HG02943 (cell line): ENCODE data around the gene SNCG.
"Not testable (repeated sequence)": the region's sequence is repeated elsewhere in the genome, so short reads cannot be mapped to it uniquely, and the experiment has no call there.

Source experiments
- ATAC-seq: cut with Tn5 transposase; IDR thresholded peaks from one replicate; pipeline ENCODE4 v1.9.1; 2021; ENCODE audit warnings: mild to moderate bottlenecking, low read depth, moderate library complexity; ENCODE audit not compliant: unreplicated experiment

SNCG gene

DNA sequence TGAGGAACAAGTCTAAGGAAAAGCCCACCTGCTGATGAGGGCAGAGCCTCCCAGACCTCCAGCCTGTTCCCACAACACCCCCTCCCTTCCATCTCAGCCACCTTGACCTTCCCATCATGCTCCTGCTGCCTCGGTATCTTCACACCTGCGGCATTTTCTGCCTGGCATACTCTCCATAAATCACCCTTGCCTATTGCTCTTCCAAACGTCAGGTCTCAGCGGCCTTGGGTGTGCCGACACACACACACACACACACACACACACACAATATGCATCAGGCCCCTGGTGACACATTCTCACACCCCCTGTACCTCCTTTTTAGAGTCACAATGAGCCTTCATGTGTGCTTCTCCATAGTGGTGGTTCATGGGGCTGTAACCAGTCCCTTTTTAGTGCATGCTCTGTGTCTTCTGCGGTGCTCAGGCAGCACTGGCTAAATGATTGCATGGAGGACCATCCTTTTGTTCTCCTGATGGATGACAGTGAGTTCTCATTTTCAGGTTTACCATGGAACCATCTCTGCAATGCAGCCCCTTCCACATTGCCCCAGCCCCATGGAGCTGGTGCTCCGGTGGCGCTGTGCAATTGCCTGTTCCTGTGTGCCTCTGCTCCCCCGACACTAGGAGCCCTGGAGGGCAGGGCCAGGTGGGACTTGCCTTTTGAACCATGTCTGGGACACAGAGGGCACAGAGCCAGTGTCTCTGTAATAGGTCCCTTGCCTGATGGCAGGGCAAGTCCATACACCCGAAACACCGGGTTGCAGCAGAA is 14.4 kb downstream of the SNCG start:
- no peak for ATAC-seq

DNA sequence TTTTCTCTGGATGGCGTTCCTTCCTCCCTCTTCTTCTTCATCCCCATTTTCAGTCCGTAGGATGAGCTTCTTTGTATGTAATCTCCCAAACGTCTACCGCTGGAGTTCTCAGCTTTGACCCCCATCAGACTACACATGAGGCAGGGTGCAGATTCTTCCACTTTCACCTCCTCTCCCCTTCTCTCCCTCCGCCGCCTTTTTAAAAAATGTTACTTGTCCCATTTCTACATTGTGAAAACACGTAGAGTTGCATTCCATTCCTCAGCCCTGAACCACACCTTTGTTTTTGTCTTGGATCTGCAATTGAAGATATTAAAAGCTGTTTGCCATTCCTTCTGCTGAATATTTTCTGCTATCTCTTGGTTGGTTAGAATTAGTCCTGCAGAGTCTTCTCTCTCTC is 16.1 kb downstream of the SNCG start:
- no peak for ATAC-seq

DNA sequence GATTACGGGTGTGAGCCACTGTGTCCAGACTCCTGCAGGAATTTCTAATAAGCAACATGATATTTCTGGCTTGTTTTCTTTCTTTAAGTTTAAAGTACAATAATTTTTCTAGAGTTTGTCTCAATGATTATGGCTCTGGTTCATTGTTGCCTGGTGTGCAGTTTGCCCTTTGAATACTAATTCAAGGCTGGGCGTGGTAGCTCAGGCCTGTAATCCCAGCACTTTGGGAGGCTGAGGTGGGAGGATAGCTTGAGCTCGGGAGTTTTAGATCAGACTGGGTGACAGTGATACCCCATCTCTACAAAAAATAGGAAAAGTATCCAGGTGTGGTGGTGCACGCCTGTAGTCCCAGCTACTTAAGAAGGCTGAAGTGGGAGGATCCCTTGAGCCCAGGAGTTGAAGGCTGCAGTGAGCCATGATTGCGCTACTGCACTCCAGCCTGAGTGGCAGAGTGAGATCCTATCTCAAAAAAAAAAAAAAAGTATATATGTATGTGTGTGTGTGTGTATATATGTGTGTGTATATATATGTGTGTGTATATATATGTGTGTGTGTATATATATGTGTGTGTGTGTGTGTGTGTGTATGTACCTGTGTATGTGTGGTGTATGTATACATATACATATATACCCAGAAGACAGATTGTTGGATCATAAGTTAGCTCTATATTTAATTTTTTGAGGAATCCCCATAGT is 18.1 kb downstream of the SNCG start:
- no peak for ATAC-seq

DNA sequence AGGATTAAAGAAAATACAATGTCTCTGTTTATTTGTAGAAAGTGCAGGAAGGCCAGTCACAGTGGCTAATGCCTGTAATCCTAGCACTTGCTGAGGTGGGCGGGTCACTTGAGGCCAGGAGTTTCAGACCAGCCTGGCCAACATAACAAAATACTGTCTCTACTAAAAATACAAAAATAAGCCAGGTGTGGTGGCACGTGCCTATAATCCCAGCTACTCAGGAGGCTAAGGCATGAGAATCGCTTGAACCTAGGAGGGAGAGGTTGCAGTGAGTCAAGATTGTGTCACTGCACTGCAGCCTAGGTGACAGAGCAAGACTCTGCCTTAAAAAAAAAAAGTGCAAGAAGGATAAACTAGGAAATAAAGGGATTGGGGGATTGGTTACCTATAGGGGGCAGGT is 20.1 kb downstream of the SNCG start:
- not testable (repeated sequence) for ATAC-seq

DNA sequence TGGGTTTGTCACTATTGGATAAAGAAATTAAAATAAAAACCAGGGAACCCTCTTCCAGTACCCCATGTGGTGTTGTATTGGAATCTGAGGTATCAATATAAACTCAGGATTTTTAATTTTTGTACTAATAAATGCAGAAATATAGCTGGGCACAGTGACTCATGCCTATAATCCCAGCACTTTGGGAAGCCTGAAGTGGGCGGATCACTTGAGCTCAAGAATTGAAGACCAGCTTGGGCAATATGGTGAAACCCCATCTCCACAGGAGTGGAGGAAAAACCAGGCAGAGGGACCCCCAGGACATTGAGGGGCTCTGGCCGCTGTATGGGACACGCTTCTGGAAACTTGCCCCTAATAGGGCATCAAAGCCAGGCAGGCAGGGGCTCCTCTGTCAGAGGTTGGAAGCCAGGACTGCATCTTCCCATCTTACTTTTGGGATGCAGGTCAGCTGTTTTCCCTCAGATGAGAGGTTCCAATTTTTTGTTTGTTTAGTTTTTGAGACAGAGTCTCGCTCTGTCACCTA is 21.0 kb downstream of the SNCG start:
- no peak for ATAC-seq

DNA sequence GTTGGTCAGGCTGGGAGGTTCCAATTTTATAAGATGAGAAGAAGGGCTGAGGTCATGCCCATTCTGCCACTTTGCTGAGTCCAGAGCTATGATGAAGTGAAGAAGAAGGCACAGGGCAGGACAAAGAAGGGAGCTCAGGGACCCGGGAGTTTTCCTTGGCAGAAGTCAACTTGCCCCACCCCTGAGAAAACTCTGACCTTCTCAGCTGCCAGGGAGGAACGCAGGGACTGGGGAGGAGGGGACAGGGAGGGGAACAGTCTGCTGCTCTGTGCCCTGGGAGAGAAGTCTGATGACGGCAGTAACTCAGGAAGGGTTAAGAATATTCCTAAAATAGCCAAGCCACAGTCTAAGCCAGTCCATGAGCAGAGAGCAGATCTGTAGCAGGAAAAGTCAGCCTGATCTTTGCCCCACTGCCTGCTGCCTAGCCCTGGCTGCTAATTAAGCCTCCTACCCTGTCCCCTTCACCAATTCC is 21.6 kb downstream of the SNCG start:
- ATAC-seq, result no peak

DNA sequence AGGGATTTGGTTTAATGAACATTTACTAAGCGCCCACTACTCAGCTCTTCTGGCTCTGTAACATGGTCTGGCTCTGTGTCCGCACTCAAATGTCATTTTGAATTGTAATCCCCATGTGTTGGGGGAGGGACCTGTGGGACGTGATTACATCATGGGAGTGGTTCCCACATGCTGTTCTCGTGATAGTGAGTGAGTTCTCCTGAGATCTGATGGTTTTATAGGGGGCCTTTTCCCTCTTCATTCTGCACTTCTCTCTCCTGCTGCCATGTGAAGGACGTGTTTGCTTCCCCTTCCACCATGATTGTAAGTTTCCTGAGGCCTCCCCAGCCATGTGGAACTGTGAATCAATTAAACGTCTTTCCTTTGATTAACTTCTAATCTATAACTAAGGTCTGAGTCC is 22.6 kb downstream of the SNCG start:
- ATAC-seq, result not testable (repeated sequence)

DNA sequence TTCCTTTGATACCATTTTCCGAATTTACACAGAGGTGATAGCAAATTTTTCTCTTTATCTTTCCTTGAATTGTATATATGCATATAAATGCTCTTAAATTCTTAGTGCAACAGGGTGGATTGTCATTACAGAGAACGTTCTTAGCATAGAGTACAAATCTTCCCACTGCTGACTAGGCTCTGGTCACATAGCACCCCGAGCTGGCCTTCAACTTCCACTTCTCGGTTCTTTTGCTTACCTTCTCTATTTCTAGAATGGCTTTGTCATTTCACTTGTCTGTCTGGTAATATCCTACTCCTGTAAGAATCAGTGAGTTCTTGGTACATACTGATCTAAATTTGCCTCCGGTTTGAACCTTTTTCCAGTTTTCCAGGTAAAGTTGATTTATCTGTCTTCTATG is 23.3 kb downstream of the SNCG start:
- ATAC-seq, result no peak

DNA sequence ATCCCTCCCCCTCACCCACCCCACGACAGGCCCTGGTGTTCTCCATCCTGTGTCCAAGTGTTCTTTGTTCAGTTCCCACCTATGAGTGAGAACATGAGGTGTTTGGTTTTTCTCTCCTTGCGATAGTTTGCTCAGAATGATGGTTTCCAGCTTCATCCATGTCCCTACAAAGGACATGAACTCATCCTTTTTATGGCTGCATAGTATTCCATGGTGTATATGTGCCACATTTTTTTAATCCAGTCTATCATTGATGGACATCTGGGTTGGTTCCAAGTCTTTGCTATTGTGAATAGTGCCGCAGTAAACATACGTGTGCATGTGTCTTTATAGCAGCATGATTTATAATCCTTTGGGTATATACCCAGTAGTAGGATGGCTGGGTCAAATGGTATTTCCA is 26.1 kb downstream of the SNCG start:
- not testable (repeated sequence) for ATAC-seq

DNA sequence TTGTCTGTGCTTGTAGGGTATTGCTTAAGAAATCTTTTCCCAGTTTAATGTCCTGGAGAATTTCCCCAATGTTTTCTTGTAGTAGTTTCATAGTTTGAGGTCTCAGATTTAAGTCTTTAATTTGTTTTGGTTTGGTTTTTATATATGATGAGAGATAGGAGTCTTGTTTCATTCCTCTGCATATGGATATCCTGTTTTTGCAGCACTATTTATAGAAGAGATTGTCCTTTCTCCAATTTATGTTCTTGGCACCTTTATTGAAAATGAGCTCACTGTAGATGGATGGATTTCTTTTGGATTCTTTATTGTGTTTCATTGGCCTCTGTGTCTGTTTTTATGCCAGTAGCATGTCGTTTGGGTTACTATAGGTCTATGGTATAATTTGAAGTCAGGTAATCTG is 30.1 kb downstream of the SNCG start:
- no peak for ATAC-seq

DNA sequence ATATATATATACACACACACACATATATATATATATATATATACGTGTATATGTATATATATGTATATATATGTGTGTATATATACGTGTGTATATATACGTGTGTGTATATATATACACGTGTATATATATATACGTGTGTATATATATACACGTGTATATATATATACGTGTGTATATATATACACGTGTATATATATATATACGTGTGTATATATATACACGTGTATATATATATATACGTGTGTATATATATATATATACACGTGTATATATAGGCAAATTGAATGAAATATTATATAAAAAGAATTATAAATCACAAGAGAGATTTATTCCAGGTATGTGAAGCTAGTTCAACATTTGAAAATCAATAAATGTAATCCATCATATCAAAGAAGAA is 33.0 kb downstream of the SNCG start:
- not testable (repeated sequence) for ATAC-seq

DNA sequence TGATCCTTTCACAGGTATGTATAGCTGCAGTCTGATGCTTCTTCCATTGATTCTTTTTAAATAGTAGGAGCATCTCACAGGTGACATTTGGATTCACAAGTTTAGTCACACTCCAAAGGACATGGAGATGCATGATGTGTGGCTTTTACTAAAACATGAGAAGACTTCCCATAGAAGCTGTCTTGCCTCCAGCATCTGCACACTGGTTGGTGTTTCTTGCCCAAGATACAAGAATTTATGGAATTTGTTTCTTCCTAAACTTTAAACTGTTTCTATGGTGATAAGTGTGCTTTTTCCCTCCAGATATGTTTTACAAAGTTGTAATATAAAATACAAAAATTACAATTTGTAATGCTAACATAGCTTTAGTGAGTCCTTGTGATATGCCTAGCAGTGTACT is 34.1 kb downstream of the SNCG start:
- ATAC-seq, result no peak

DNA sequence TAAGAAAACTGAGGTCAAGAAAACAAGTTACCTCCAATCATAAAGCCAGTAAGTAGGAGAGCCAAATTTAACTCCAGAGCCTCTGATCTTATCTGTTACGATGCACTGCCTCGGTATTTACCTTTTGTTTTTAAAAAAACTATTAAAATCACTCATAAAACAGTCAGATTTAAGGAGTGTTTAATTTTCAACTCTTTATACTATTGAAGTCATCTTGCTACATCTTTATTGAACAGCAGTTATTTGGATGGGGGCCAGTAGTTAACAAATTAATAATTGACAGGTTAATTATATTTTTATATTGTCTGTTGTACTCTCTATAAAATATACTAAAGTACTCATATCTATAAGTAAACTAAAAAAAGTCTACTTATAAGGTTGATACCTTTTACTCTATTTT is 34.5 kb downstream of the SNCG start:
- no peak for ATAC-seq

DNA sequence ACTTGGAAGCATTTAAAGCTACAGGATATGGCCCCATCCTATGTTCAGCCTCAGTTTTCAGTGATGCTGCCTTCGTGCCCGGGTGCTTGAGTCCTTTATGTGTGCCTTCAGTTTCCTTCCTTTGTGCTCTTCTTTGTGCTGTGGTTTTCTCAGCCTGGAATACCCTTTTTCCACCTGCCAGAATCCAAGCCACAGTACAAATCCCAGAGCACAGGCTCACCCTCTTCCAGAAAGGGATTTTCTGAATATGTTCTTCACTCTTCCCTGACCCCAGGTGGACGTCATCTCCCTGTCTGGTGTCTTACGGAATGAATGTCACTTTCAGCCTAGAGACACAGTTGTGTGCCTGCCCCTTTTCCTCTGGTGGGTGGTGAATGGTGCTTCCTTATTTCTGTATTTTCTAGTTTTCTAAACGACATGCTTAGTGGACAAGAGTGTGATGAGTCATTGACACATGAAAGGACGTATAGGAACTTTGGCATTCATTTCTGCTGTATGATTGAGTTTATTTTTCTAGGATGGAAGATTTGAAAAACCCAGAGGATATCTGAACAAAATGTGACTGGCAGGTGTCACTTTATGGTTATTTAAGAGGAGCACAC is 41.5 kb downstream of the SNCG start:
- not testable (repeated sequence) for ATAC-seq

DNA sequence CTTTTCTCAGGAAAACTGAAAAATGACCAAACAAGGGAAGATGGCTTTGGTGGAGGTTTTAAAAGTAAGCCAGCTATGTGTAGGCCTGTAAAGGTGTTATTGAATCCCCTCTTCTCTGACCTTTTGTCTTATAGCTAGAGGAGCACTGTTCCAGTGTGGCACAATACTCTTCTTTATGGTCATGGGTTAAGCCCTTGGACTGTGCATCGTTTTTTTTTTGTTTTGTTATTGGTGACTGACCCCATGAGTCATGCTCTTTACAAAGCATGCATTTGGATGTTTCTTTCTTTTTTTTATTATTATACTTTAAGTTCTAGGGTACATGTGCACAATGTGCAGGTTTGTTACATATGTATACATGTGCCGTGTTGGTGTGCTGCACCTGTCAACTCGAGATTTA is 42.1 kb downstream of the SNCG start:
- no peak for ATAC-seq

DNA sequence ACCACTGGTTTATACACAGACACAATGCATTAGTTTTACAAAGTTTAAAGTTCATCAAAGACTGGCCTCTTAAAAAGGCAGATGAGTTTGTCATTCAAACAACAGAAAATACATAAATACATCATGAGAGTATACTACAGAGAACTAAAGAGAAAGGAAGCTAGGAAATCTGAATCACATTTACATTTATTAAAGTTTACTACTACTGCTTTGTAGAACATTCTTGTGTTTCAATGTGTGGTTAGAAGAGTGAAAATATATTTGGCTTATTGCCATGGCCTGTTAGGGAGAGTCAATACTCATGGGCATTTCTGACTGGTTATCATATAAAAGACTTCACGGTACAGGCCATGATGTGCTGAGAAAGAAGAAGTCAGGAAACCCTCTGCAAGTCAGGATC is 48.7 kb downstream of the SNCG start:
- not testable (repeated sequence) for ATAC-seq

DNA sequence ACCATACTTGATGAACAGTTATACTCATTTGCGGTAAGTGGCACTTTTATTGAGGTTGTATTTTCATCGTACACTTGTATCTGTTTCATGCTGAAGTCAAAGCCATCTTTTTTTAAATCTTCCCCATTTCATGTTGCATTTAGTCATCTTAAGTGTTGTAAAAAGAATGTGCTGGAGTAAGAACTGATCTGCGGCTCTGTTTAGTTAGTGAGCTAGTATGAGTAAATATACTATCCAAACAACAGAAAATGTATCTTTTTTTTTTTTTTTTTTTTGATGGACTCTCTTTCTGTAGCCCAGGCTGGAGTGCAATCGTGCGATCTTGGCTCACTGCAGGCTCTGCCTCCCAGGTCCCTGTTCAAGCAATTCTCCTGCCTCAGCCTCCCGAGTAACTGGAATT is 49.3 kb downstream of the SNCG start:
- not testable (repeated sequence) for ATAC-seq

DNA sequence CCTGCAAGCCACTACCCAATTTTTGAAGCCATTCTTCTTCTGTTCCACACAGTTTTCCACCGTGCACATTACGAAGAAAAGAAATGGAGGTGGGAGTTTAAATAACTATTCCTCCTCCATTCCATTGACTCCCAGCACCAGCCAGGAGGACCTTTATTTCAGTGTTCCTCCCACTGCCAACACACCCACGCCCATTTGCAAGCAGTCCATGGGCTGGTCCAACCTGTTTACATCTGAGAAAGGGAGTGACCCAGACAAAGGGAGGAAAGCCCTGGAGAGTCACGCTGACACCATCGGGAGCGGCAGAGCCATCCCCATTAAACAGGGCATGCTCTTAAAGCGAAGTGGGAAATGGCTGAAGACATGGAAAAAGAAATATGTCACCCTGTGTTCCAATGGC is 49.9 kb downstream of the SNCG start:
- ATAC-seq, result not testable (repeated sequence)

DNA sequence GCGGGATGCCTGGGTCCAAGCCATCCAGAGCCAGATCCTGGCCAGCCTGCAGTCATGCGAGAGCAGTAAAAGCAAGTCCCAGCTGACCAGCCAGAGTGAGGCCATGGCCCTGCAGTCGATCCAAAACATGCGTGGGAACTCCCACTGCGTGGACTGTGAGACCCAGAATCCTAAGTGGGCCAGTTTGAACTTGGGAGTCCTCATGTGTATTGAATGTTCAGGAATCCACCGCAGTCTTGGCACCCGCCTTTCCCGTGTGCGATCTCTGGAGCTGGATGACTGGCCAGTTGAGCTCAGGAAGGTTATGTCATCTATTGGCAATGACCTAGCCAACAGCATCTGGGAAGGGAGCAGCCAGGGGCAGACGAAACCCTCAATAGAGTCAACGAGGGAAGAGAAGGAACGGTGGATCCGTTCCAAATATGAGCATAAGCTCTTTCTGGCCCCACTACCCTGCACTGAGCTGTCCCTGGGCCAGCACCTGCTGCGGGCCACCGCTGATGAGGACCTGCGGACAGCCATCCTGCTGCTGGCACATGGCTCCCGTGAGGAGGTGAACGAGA is 50.8 kb downstream of the SNCG start:
- ATAC-seq, result not testable (repeated sequence)
